CD8-positive, alpha-beta memory T cell (primary cell): ENCODE measurements around the gene VWF. TPM values are rescaled to one million over a fixed set of nuclear protein-coding genes. Genes with fewer than 3 reads are reported as not detected.
"Not testable (repeated sequence)": the region's sequence is repeated elsewhere in the genome, so short reads cannot be mapped to it uniquely, and the experiment has no call there.

Experiments used
- CTCF ChIA-PET: fragments of 350-600 bp; sonication (Branson Sonifier 250); formaldehyde crosslinking; loops from one replicate; lab custom pipeline; 2021; ENCODE audit warnings: antibody characterized with exemption; lab: Charles Lee
- POLR2A ChIA-PET: fragments of 350-600 bp; sonication (Branson Sonifier 250); formaldehyde crosslinking; loops from one replicate; lab custom pipeline; 2021; ENCODE audit warnings: antibody characterized with exemption; lab: Charles Lee
- DNase-seq, 5 donors: peaks; one replicate each; pipeline versions ENCODE4 v3.0.0 to v3.0.0-alpha.2; 2020 to 2022; ENCODE audit warnings: mixed read lengths in 1 of 5
- H3K27ac ChIP-seq: one replicate; pipeline ENCODE4 v1.7.0; 2013; ENCODE audit warnings: low read depth, mild to moderate bottlenecking, low read length, moderate library complexity
- H3K27me3 ChIP-seq: 2 replicates; pipeline ENCODE4 v1.7.0; 2013; ENCODE audit warnings: low read length, mild to moderate bottlenecking; ENCODE audit not compliant: insufficient read depth, poor library complexity, severe bottlenecking
- H3K36me3 ChIP-seq: 2 replicates; pipeline ENCODE4 v1.7.0; 2013; ENCODE audit warnings: mild to moderate bottlenecking, low read length, moderate library complexity; ENCODE audit not compliant: insufficient read depth
- H3K4me1 ChIP-seq: 2 replicates; pipeline ENCODE4 v1.7.0; 2013; ENCODE audit warnings: mild to moderate bottlenecking, low read length, moderate library complexity; ENCODE audit not compliant: insufficient read depth
- H3K4me3 ChIP-seq: 2 replicates; pipeline ENCODE4 v1.7.0; 2013; ENCODE audit warnings: mild to moderate bottlenecking, low read length
- H3K9me3 ChIP-seq: 2 replicates; pipeline ENCODE4 v1.7.0; 2013; ENCODE audit warnings: mild to moderate bottlenecking, low read length
- H3K27ac Mint-ChIP-seq, 8 donors: one replicate each; pipeline ENCODE4 v1.8.0; 2020 to 2021; ENCODE audit warnings: mixed read lengths in 8 of 8, mild to moderate bottlenecking in 6 of 8, inconsistent platforms in 3 of 8, moderate library complexity in 3 of 8
- H3K27me3 Mint-ChIP-seq, 2 donors: one replicate each; pipeline ENCODE4 v1.8.0; 2020 to 2021; ENCODE audit warnings: mixed read lengths in 2 of 2, mild to moderate bottlenecking in 1 of 2, moderate library complexity in 1 of 2
- H3K36me3 Mint-ChIP-seq, 3 donors: one replicate each; pipeline ENCODE4 v1.8.0; 2020 to 2021; ENCODE audit warnings: mixed read lengths in 3 of 3, inconsistent platforms in 1 of 3, mild to moderate bottlenecking in 1 of 3
- H3K4me1 Mint-ChIP-seq, 3 donors: one replicate each; pipeline ENCODE4 v1.8.0; 2020 to 2021; ENCODE audit warnings: mixed read lengths in 3 of 3, inconsistent platforms in 1 of 3, mild to moderate bottlenecking in 1 of 3
- H3K4me3 Mint-ChIP-seq, 7 donors: one replicate each; pipeline ENCODE4 v1.8.0; 2020 to 2021; ENCODE audit warnings: mixed read lengths in 7 of 7, mild to moderate bottlenecking in 6 of 7, moderate library complexity in 4 of 7, inconsistent platforms in 2 of 7
- H3K9me3 Mint-ChIP-seq, 5 donors: one replicate each; pipeline ENCODE4 v1.8.0; 2020 to 2022; ENCODE audit warnings: mixed read lengths in 5 of 5, mild to moderate bottlenecking in 3 of 5, moderate library complexity in 2 of 5, inconsistent platforms in 1 of 5
- polyA plus RNA-seq: library from polyadenylated mRNA; unstranded; fragments of 300-500 nt; fragmentation: Illumina TruSeq; gene quantifications from one replicate; pipeline ENCODE4 v1.2.3, GENCODE V29; 2021
- total RNA-seq, 2 experiments: library from RNA; stranded (reverse); gene quantifications; one replicate each; pipeline ENCODE4 v1.2.3, GENCODE V29; 2021

VWF gene
- total and polyA plus RNA-seq, 3 experiments from 2014 or later: 0.02 TPM; not detected in 2

DNA sequence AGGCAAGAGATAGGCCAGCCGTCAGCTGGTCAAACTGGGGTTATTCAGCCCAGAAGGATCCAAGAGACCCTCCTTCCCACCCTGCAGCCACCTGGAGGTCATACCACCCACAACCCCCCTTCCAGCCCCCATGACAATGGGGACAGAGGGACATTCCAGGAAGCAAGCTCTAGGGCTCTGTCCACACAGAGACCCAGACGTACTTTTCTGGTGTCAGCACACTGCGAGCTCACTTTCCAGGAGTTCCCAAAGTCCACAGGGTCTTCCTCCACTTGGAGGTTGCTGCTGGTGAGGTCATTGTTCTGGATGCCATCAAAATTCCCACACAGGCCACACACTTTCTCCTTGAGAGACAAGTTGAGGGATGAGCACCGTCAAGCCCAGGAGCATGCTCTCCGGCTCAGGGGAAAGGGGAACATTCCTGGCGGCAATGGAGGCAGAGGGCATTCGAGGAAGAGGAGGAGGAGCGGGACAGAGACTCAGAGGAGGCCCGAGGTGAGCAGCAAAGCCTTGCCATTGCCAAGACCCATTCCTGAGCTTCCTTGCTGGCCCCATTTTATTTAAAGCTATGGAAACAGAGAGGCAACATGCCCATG is 98.7 kb downstream of the VWF start:
- H3K9me3 ChIP-seq, DNase-seq, H3K27ac Mint-ChIP-seq, H3K36me3 Mint-ChIP-seq, H3K4me3 Mint-ChIP-seq, H3K4me3 ChIP-seq, POLR2A ChIA-PET, H3K36me3 ChIP-seq, H3K27me3 ChIP-seq, H3K9me3 Mint-ChIP-seq, H3K27ac ChIP-seq, CTCF ChIA-PET, H3K4me1 ChIP-seq, H3K4me1 Mint-ChIP-seq: not testable (repeated sequence)
- peaks cover 15 to 38% of the 10 kb centered on the region in 2 donors for H3K27me3 Mint-ChIP-seq

DNA sequence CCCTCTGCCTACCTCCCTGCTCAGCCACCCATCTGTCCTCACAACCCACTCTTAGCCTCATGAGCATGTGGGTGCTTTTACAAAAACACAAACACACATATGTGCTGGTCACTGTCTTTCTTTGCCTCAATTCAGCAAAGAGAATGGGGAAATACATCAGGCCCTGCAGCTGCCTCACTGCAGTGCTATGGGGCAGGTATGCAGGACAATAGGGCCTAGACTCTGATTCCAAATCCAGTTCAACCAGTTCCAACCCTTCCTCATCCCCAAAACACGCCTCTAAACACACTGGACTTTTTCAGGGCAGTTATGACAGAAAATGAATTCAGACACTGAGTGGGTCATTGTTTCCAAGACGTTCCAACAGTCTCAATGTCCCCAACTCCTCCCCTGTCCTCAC is 100.4 kb downstream of the VWF start:
- H3K27ac Mint-ChIP-seq, H3K36me3 Mint-ChIP-seq, H3K4me3 Mint-ChIP-seq, H3K4me1 Mint-ChIP-seq, H3K27ac ChIP-seq, H3K9me3 ChIP-seq, H3K4me1 ChIP-seq, CTCF ChIA-PET, DNase-seq, POLR2A ChIA-PET, H3K4me3 ChIP-seq, H3K27me3 ChIP-seq, H3K36me3 ChIP-seq, H3K9me3 Mint-ChIP-seq: not testable (repeated sequence)
- peaks cover 11 to 39% of the 10 kb centered on the region in 2 donors for H3K27me3 Mint-ChIP-seq

DNA sequence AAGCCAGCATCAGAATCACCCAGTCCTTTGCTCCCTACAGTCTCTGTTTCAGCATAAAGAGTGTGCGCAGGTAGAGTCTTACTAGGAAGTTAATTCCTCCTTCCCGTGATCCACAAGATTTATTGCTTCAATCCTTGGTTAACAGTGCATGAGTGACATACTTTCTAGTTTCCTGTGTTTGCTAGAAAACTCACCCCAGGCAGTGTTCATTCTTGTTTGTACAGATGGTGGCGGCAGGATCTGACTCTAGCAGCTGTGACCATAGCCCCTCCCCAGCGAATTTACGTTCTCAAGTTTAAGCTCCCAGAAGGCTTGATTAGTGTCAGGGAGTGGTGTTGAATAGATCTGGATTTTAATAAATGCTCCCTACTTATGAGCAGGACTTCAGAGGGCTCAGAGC is 103.5 kb downstream of the VWF start:
- H3K9me3 ChIP-seq: no peaks in the 10 kb centered on the region
- POLR2A ChIA-PET: no interaction called here
- Mint-ChIP-seq H3K9me3 (no peaks in the 10 kb centered on the region), H3K27me3 (peaks cover 8 to 30% of the 10 kb centered on the region in 2 donors), H3K36me3 (no peaks in the 10 kb centered on the region), H3K4me3 (no peak overlapping the region), H3K27ac (no peak overlapping the region), H3K4me1 (no peaks in the 10 kb centered on the region)
- H3K4me1 ChIP-seq: no peaks in the 10 kb centered on the region
- CTCF ChIA-PET: no interaction called here
- no peak overlapping the region for H3K4me3 ChIP-seq
- H3K36me3 ChIP-seq: no peaks in the 10 kb centered on the region
- no peak overlapping the region for H3K27ac ChIP-seq
- H3K27me3 ChIP-seq: no peaks in the 10 kb centered on the region
- no peak for DNase-seq

DNA sequence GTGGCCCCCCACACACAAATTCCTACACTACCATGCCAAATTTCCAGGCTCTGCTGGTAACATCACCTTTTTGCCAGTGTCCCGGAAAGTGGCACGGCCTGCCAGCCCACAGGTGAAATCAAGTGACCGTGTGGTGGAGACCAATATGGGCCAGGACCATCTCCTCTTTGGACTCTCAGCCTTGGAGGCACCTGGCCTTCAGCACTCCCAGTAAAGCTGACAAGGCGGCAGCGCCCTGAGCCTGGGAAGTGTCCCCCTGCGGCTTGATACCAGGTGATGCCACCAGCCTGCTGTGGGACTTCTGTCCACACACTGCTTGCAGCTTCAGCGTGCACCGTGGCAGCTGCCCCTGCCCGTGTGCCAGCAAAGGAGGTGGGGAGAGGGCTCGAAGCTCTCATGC is 104.0 kb downstream of the VWF start:
- CTCF ChIA-PET, H3K27me3 ChIP-seq, H3K4me1 Mint-ChIP-seq, H3K4me3 Mint-ChIP-seq, DNase-seq, H3K36me3 Mint-ChIP-seq, POLR2A ChIA-PET, H3K9me3 Mint-ChIP-seq, H3K27ac ChIP-seq, H3K36me3 ChIP-seq, H3K4me1 ChIP-seq, H3K27ac Mint-ChIP-seq, H3K9me3 ChIP-seq, H3K4me3 ChIP-seq: not testable (repeated sequence)
- peaks cover 8 to 27% of the 10 kb centered on the region in 2 donors for H3K27me3 Mint-ChIP-seq

DNA sequence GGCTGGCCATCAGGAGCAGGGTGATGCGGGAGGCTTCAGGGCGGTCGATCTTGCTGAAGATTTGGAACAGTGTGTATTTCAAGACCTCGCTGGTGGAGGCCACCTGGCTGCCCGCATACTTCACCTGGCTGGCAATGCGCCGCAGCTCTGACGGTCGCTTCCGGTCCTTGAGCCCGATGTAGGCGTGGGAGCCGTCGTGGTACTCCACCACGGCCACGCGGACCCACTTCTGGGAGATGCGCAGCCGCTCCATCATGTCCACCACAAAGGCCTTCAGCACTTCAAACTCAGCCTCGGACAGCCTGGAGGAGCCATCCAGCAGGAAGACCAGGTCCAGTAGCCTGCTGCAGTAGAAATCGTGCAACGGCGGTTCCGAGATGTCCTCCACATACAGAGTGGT is 105.2 kb downstream of the VWF start:
- H3K9me3 Mint-ChIP-seq, DNase-seq, H3K4me1 Mint-ChIP-seq, H3K27me3 ChIP-seq, H3K4me3 ChIP-seq, H3K36me3 ChIP-seq, H3K27ac Mint-ChIP-seq, H3K27ac ChIP-seq, H3K4me1 ChIP-seq, H3K9me3 ChIP-seq, POLR2A ChIA-PET, H3K4me3 Mint-ChIP-seq, CTCF ChIA-PET, H3K36me3 Mint-ChIP-seq: not testable (repeated sequence)
- H3K27me3 Mint-ChIP-seq: peaks cover 7 to 24% of the 10 kb centered on the region in 2 donors

DNA sequence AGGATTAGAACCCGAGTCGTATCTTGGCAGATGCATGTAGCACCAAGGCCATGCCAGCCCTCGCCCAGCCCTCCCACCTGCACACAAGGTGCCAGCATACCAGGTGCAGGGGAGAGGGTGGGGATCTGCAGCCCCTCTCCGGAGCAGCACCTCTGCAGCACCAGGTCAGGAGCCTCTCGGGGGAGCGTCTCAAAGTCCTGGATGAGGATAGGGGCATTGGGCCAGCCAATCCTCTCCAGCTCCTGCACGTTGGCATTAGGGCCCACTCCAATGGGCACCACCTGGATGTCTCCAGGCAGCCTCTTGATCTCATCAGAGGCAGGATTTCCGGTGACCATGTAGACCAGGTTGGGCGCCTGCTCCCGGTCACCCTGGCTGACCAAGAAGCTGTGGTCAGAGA is 106.2 kb downstream of the VWF start:
- no peaks in the 10 kb centered on the region for H3K36me3 Mint-ChIP-seq
- H3K36me3 ChIP-seq: no peaks in the 10 kb centered on the region
- no peak overlapping the region for H3K27ac ChIP-seq
- H3K9me3 ChIP-seq: no peaks in the 10 kb centered on the region
- no peaks in the 10 kb centered on the region for H3K4me1 Mint-ChIP-seq
- H3K27me3 ChIP-seq: no peaks in the 10 kb centered on the region
- POLR2A ChIA-PET: no interaction called here
- no peak overlapping the region for H3K27ac Mint-ChIP-seq
- no peak for DNase-seq
- peaks cover 5 to 25% of the 10 kb centered on the region in 2 donors for H3K27me3 Mint-ChIP-seq
- no peak overlapping the region for H3K4me3 ChIP-seq
- no peaks in the 10 kb centered on the region for H3K9me3 Mint-ChIP-seq
- no peak overlapping the region for H3K4me3 Mint-ChIP-seq
- CTCF ChIA-PET: no interaction called here
- H3K4me1 ChIP-seq: no peaks in the 10 kb centered on the region

DNA sequence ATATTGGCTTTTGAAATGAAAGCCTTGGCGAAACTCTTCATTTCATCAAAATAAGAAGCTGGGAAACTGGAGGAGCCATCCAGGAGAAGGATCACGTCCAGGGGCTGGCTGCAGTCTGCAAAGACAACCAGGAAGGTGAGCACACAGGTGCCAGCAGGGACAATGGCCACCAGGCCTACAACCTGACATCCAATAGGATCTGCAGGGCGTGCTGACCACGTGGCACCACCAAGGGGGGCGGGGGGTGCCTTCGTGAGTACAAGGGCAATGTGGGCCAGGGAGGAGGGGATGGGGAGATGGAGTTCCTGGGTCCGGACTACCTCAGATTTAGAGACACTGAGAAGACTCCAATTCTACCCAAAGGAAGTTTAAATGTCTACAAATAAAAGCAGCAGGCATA is 107.7 kb downstream of the VWF start:
- Histone ChIP-seq H3K27me3 (no peaks in the 10 kb centered on the region), H3K4me1 (no peaks in the 10 kb centered on the region), H3K4me3 (no peak overlapping the region), H3K9me3 (no peaks in the 10 kb centered on the region), H3K27ac (no peak overlapping the region), H3K36me3 (no peaks in the 10 kb centered on the region)
- ChIA-PET POLR2A (no interaction called here), CTCF (no interaction called here)
- Mint-ChIP-seq H3K4me3 (no peak overlapping the region), H3K27ac (no peak overlapping the region), H3K4me1 (no peaks in the 10 kb centered on the region), H3K9me3 (no peaks in the 10 kb centered on the region), H3K27me3 (peaks cover 2 to 22% of the 10 kb centered on the region in 2 donors), H3K36me3 (no peaks in the 10 kb centered on the region)
- no peak for DNase-seq

DNA sequence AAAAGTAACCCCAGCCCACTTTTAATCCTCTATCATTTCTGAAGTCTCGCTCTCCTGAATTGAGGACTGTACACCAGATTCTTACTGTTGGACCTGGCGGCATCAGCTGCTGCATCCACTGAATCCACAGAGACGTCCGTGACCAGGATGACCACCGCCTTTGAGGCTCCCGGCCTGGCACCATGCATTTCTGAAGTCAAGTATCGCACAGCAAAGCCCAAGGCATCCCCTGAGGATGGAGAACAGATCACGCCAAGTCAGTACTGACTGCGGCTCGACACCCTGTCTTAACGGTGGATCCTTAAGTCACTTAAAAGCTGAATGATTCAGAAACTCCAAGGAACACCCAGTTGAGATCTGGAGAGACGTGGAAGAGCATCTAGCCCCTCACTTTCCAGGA is 108.5 kb downstream of the VWF start:
- H3K27ac ChIP-seq, H3K36me3 ChIP-seq, H3K36me3 Mint-ChIP-seq, H3K9me3 Mint-ChIP-seq, POLR2A ChIA-PET, H3K4me1 ChIP-seq, H3K4me3 Mint-ChIP-seq, H3K27ac Mint-ChIP-seq, H3K4me3 ChIP-seq, CTCF ChIA-PET, H3K27me3 ChIP-seq, H3K9me3 ChIP-seq, H3K4me1 Mint-ChIP-seq, DNase-seq: not testable (repeated sequence)
- peaks cover 2 to 17% of the 10 kb centered on the region in 2 donors for H3K27me3 Mint-ChIP-seq

DNA sequence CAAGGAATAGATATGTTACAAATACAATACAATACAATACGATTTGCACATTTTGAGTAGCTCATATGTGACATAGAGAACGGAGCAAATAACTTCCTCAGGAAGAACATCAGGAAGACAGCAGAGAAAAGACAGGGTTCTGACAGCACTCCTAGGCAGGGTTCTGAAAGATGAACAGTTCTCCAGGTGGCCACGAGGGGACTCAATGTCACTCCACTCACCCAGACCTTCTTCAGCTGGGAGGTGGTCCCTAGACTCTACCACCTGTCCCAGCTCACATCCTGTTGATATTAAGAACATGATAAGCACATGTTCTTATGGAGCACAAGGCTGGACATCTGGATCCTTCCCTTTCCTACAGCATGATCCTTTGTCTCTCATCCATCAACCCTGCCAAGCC is 109.2 kb downstream of the VWF start:
- CTCF ChIA-PET, H3K36me3 ChIP-seq, H3K4me3 ChIP-seq, H3K27me3 ChIP-seq, H3K9me3 ChIP-seq, POLR2A ChIA-PET, H3K4me1 Mint-ChIP-seq, H3K27ac Mint-ChIP-seq, H3K27ac ChIP-seq, DNase-seq, H3K4me1 ChIP-seq, H3K4me3 Mint-ChIP-seq, H3K36me3 Mint-ChIP-seq, H3K9me3 Mint-ChIP-seq: not testable (repeated sequence)
- peaks cover 0 to 14% of the 10 kb centered on the region in 2 donors for H3K27me3 Mint-ChIP-seq
